Neural cell (in vitro differentiated cells): ENCODE measurements around the gene ACSS2. TPM values are rescaled to one million over a fixed set of nuclear protein-coding genes. Genes with fewer than 3 reads are reported as not detected.

Experiments
- H2AFZ ChIP-seq: fragments of 200-600, 300-800 bp; sonication (generic), shearing (Covaris generic); 2 replicates; pipeline ENCODE4 v1.6.0; 2014; ENCODE audit warnings: low read depth, mild to moderate bottlenecking, antibody characterized with exemption, low read length, moderate library complexity
- H3F3A ChIP-seq: fragments of 200-600 bp; shearing (Covaris generic); 2 replicates; pipeline ENCODE4 v1.6.1; 2016; ENCODE audit warnings: mild to moderate bottlenecking, moderate library complexity, mixed read lengths, antibody characterized with exemption, low read length; ENCODE audit not compliant: insufficient read depth, poor library complexity, severe bottlenecking
- H3K27ac ChIP-seq: fragments of 200-600, 300-800 bp; sonication (generic), shearing (Covaris generic); 2 replicates; pipeline ENCODE4 v1.5.1; 2014; ENCODE audit warnings: mild to moderate bottlenecking, low read length, moderate library complexity
- H3K27me3 ChIP-seq: fragments of 300-800, 200-600 bp; sonication (generic), shearing (Covaris generic); 2 replicates; pipeline ENCODE4 v1.6.0; 2014; ENCODE audit warnings: mild to moderate bottlenecking, low read depth, low read length, moderate library complexity; ENCODE audit not compliant: insufficient read depth
- H3K36me3 ChIP-seq: fragments of 300-800, 200-600 bp; sonication (generic), shearing (Covaris generic); 2 replicates; pipeline ENCODE4 v1.5.1; 2014; ENCODE audit warnings: mild to moderate bottlenecking, antibody characterized with exemption, low read length, moderate library complexity; ENCODE audit not compliant: insufficient read depth
- H3K4me2 ChIP-seq: fragments of 300-800, 200-600 bp; sonication (generic), shearing (Covaris generic); 2 replicates; pipeline ENCODE4 v1.6.0; 2014; ENCODE audit warnings: mild to moderate bottlenecking, low read length
- H3K4me3 ChIP-seq: fragments of 300-800, 200-600 bp; sonication (generic), shearing (Covaris generic); 2 replicates; pipeline ENCODE4 v1.5.1; 2014; ENCODE audit warnings: mild to moderate bottlenecking, low read length, moderate library complexity
- H3K79me2 ChIP-seq: fragments of 200-600 bp; shearing (Covaris generic); replicated peaks from 2 replicates; pipeline ENCODE4 v1.6.0; 2014; ENCODE audit warnings: mild to moderate bottlenecking, low read length, moderate library complexity; ENCODE audit not compliant: insufficient read depth
- H3K9ac ChIP-seq: fragments of 300-800, 200-600 bp; sonication (generic), shearing (Covaris generic); 2 replicates; pipeline ENCODE4 v1.6.1; 2016; ENCODE audit warnings: mild to moderate bottlenecking, low read length, mixed read lengths
- H3K9me2 ChIP-seq: fragments of 200-600 bp; shearing (Covaris generic); 2 replicates; pipeline ENCODE4 v1.6.1; 2016; ENCODE audit warnings: mild to moderate bottlenecking, low read length, mixed read lengths; ENCODE audit not compliant: insufficient read depth
- H3K9me3 ChIP-seq: fragments of 200-600, 300-800 bp; sonication (generic), shearing (Covaris generic); 2 replicates; pipeline ENCODE4 v1.6.1; 2016; ENCODE audit warnings: mild to moderate bottlenecking, mixed run types, low read length, moderate library complexity, mixed read lengths
- H4K20me1 ChIP-seq: fragments of 200-600 bp; shearing (Covaris generic); 2 replicates; pipeline ENCODE4 v1.6.1; 2016; ENCODE audit warnings: mild to moderate bottlenecking, mixed run types; ENCODE audit not compliant: insufficient read depth
- CTCF ChIP-seq: fragments of 450-650 bp; IDR thresholded peaks from 2 replicates; pipeline ENCODE4 v1.5.1; 2014; ENCODE audit warnings: antibody characterized with exemption, mild to moderate bottlenecking, moderate library complexity; ENCODE audit not compliant: poor library complexity, severe bottlenecking
- EP300 ChIP-seq: fragments of 450-650 bp; conservative IDR thresholded peaks from 2 replicates; pipeline ENCODE4 v1.6.1; 2014; ENCODE audit warnings: antibody characterized with exemption, mild to moderate bottlenecking, moderate library complexity; ENCODE audit not compliant: poor library complexity, severe bottlenecking
- EZH2 ChIP-seq: fragments of 200-600, 300-800 bp; shearing (Covaris generic), sonication (generic); IDR thresholded peaks from 2 replicates; pipeline ENCODE4 v1.6.1; 2014; ENCODE audit warnings: antibody characterized with exemption, low read length, borderline replicate concordance, mild to moderate bottlenecking; ENCODE audit not compliant: insufficient read depth, poor library complexity, severe bottlenecking
- MXI1 ChIP-seq: fragments of 450-650 bp; conservative IDR thresholded peaks from 2 replicates; pipeline ENCODE4 v1.6.1; 2014; ENCODE audit warnings: antibody characterized with exemption, mild to moderate bottlenecking; ENCODE audit not compliant: poor library complexity, severe bottlenecking
- POLR2AphosphoS5 ChIP-seq: IDR thresholded peaks from 2 replicates; pipeline ENCODE4 v1.6.1; 2012
- RAD21 ChIP-seq: fragments of 450-650 bp; conservative IDR thresholded peaks from 2 replicates; pipeline ENCODE4 v1.6.1; 2014; ENCODE audit warnings: antibody characterized with exemption, mild to moderate bottlenecking, moderate library complexity
- REST ChIP-seq: IDR thresholded peaks from 2 replicates; pipeline ENCODE4 v1.6.1; 2012; ENCODE audit warnings: borderline replicate concordance
- SMC3 ChIP-seq: fragments of 450-650 bp; conservative IDR thresholded peaks from 2 replicates; pipeline ENCODE4 v1.6.1; 2014; ENCODE audit warnings: antibody characterized with exemption, mild to moderate bottlenecking, moderate library complexity; ENCODE audit not compliant: poor library complexity
- TAF1 ChIP-seq: IDR thresholded peaks from 2 replicates; pipeline ENCODE4 v1.6.1; 2012; ENCODE audit warnings: low read depth
- polyA plus RNA-seq: library from polyadenylated mRNA; depleted of rRNA; stranded (reverse); fragments of >200 nt; gene quantifications from 2 replicates; pipeline ENCODE4 v1.2.3, GENCODE V29; 2014

ACSS2 gene
- polyA plus RNA-seq, 1 donor from 2014 or later, result 12.3 TPM

GRCh38 chr20:34842143-34842542, 34.3 kb upstream of the ACSS2 start:
- no peaks in the 10 kb centered on the region for H4K20me1 ChIP-seq
- H3K9me2 ChIP-seq, result no peaks in the 10 kb centered on the region
- H3K9ac ChIP-seq, result no peak overlapping the region
- H3K36me3 ChIP-seq, result no peaks in the 10 kb centered on the region
- H3K27me3 ChIP-seq, result no peaks in the 10 kb centered on the region
- no peaks in the 10 kb centered on the region for H3K79me2 ChIP-seq
- H3K4me2 ChIP-seq, result no peak overlapping the region
- H2AFZ ChIP-seq, result no peak overlapping the region
- H3K27ac ChIP-seq, result no peak overlapping the region
- no peaks in the 10 kb centered on the region for H3F3A ChIP-seq
- no peaks in the 10 kb centered on the region for H3K9me3 ChIP-seq
- TF ChIP-seq SMC3, result no peak
- TF ChIP-seq RAD21, result no peak
- no peak for TF ChIP-seq EP300
- TF ChIP-seq POLR2AphosphoS5, result no peak
- no peak for TF ChIP-seq MXI1
- TF ChIP-seq EZH2, result no peak
- no peak for TF ChIP-seq REST
- no peak for TF ChIP-seq CTCF
- TF ChIP-seq TAF1, result no peak
- H3K4me3 ChIP-seq, result no peak overlapping the region

- no peaks in the 10 kb centered on the region for H3K9me3 ChIP-seq
- TF ChIP-seq EZH2 (no peak), MXI1 (no peak), REST (no peak), CTCF (no peak), POLR2AphosphoS5 (no peak)
- no peaks in the 10 kb centered on the region for H4K20me1 ChIP-seq
- peaks cover 3% of the 10 kb centered on the region for H3K36me3 ChIP-seq
- H3K4me2 ChIP-seq, result no peak overlapping the region
- no peak overlapping the region for H2AFZ ChIP-seq
- H3K79me2 ChIP-seq, result no peaks in the 10 kb centered on the region
- no peaks in the 10 kb centered on the region for H3K27me3 ChIP-seq
- H3K9ac ChIP-seq, result no peak overlapping the region
- no peak overlapping the region for H3K4me3 ChIP-seq
- no peaks in the 10 kb centered on the region for H3F3A ChIP-seq
- no peak overlapping the region for H3K27ac ChIP-seq
- no peaks in the 10 kb centered on the region for H3K9me2 ChIP-seq
Measured at GRCh38 chr20:34843421-34843820, 33.0 kb upstream of the ACSS2 start.
